Gastrocnemius medialis (tissue), 4 donors: ENCODE measurements around the gene APLP2. TPM values are rescaled to one million over a fixed set of nuclear protein-coding genes. Genes with fewer than 3 reads are reported as not detected.

Source experiments
- ATAC-seq, 2 donors: fragments of 150-250 bp; one replicate each; pipeline ENCODE4 v1.9.1; 2016
- DNase-seq, 2 donors: peaks; one replicate each; pipeline ENCODE4 v3.0.0-alpha.2; 2019
- H3K27ac ChIP-seq, 4 donors: fragments of 200-600 bp; sonication (generic); 1 replicate in 1 of 4; 2 replicates in 3 of 4; pipeline ENCODE4 v1.5.1; 2016 to 2018; ENCODE audit warnings: mild to moderate bottlenecking in 2 of 4, moderate library complexity in 1 of 4
- H3K27me3 ChIP-seq, 3 donors: fragments of 200-600 bp; sonication (generic) in 2 of 3; 1 replicate in 1 of 3; 2 replicates in 2 of 3; pipeline versions ENCODE4 v1.5.1 to v1.6.0; 2016 to 2019; ENCODE audit warnings: mild to moderate bottlenecking in 1 of 3, moderate library complexity in 1 of 3
- H3K36me3 ChIP-seq, 2 donors: fragments of 200-600 bp; sonication (generic) in 1 of 2; one replicate each; pipeline ENCODE4 v1.5.1; 2017 to 2018
- H3K4me1 ChIP-seq, 2 donors: fragments of 200-600 bp; sonication (generic) in 1 of 2; one replicate each; pipeline ENCODE4 v1.5.1; 2016 to 2017; ENCODE audit warnings: mild to moderate bottlenecking in 2 of 2
- H3K4me3 ChIP-seq, 4 donors: fragments of 200-600 bp; sonication (generic) in 3 of 4; 1 replicate in 1 of 4; 2 replicates in 3 of 4; pipeline ENCODE4 v1.5.1; 2016 to 2019; ENCODE audit warnings: mild to moderate bottlenecking in 2 of 4
- H3K9me3 ChIP-seq, 3 donors: fragments of 200-600 bp; sonication (generic) in 2 of 3; 1 replicate in 1 of 3; 2 replicates in 2 of 3; pipeline ENCODE4 v1.5.1; 2016 to 2019
- POLR2A ChIP-seq, 2 donors: fragments of 450-650 bp; IDR thresholded peaks; one replicate each; pipeline ENCODE4 v1.6.1; 2017; ENCODE audit warnings: antibody characterized with exemption in 2 of 2, mild to moderate bottlenecking in 2 of 2, moderate library complexity in 2 of 2
- in situ Hi-C, 4 donors: fragments of 200-750 bp; cut with MboI; loops; one replicate each; pipeline versions ENCODE4 v1.15.0 to v1.8.0; 2017; ENCODE audit warnings: low sequenced_read_pairs in 4 of 4
- intact Hi-C: fragments of 100-400 bp; cut with DNase I; formaldehyde crosslinking; loops from one replicate; pipeline ENCODE4 v1.15.1; 2023; ENCODE audit warnings: low total_unique reads
- total RNA-seq, 4 donors: library from RNA; depleted of rRNA; stranded (reverse); fragments of >200 nt; gene quantifications; one replicate each; pipeline versions ENCODE4 v1.1.0 to v1.2.3, GENCODE V29; 2016
- TF ChIP-seq, protein P1 (sequence below), 5 experiments: fragments of 450-650 bp in 3 of 5; fragments of 200-600 bp in 2 of 5; sonication (generic) in 2 of 5; IDR thresholded peaks in 4 of 5; conservative IDR thresholded peaks in 1 of 5; 1 replicate in 4 of 5; 2 replicates in 1 of 5; pipeline ENCODE4 v1.5.1; 2016 to 2019; ENCODE audit warnings: antibody characterized with exemption in 5 of 5, mild to moderate bottlenecking in 3 of 5, moderate library complexity in 3 of 5

APLP2 gene
- total RNA-seq, 4 donors from 2014 or later = 80.4 to 110 (median 82.1) TPM

GRCh38 chr11:130157101-130157500 lies 87.4 kb downstream of the APLP2 start:
- in situ Hi-C loops = no loop called here
- Histone ChIP-seq H3K27ac (no peak overlapping the region), H3K4me3 (no peak overlapping the region), H3K36me3 (no peaks in the 10 kb centered on the region), H3K4me1 (peaks cover 0 to 3% of the 10 kb centered on the region in 2 donors), H3K9me3 (no peaks in the 10 kb centered on the region), H3K27me3 (peaks cover 26 to 32% (median 32%) of the 10 kb centered on the region in 3 donors)
- no peak for DNase-seq
- intact Hi-C loops = no loop called here
- ATAC-seq = no peak
- TF ChIP-seq POLR2A (IDR thresholded peaks at IDR 0.05) = no peak
- TF ChIP-seq, protein P1, sequence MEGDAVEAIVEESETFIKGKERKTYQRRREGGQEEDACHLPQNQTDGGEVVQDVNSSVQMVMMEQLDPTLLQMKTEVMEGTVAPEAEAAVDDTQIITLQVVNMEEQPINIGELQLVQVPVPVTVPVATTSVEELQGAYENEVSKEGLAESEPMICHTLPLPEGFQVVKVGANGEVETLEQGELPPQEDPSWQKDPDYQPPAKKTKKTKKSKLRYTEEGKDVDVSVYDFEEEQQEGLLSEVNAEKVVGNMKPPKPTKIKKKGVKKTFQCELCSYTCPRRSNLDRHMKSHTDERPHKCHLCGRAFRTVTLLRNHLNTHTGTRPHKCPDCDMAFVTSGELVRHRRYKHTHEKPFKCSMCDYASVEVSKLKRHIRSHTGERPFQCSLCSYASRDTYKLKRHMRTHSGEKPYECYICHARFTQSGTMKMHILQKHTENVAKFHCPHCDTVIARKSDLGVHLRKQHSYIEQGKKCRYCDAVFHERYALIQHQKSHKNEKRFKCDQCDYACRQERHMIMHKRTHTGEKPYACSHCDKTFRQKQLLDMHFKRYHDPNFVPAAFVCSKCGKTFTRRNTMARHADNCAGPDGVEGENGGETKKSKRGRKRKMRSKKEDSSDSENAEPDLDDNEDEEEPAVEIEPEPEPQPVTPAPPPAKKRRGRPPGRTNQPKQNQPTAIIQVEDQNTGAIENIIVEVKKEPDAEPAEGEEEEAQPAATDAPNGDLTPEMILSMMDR (IDR thresholded peaks at IDR 0.05 in 4 of 5, conservative IDR thresholded peaks at IDR 0.05 in 1 of 5) = no peak

- in situ Hi-C loops (no loop called here), intact Hi-C loops (no loop called here)
- Histone ChIP-seq H3K36me3 (no peaks in the 10 kb centered on the region), H3K27ac (no peak overlapping the region), H3K9me3 (no peaks in the 10 kb centered on the region), H3K4me3 (no peak overlapping the region), H3K27me3 (peaks cover 26 to 34% (median 32%) of the 10 kb centered on the region in 3 donors), H3K4me1 (peaks cover 0 to 3% of the 10 kb centered on the region in 2 donors)
- ATAC-seq (no peak), DNase-seq (no peak)
- no peak for TF ChIP-seq POLR2A (IDR thresholded peaks at IDR 0.05)
- TF ChIP-seq, protein P1 (IDR thresholded peaks at IDR 0.05 in 4 of 5, conservative IDR thresholded peaks at IDR 0.05 in 1 of 5) = no peak
Observed at GRCh38 chr11:130157840-130158239, 88.1 kb downstream of the APLP2 start.

GRCh38 chr11:130159139-130159538 lies 89.4 kb downstream of the APLP2 start:
- intact Hi-C loops = no loop called here
- Histone ChIP-seq H3K36me3 (no peaks in the 10 kb centered on the region), H3K27ac (no peak overlapping the region), H3K27me3 (peaks cover 26 to 34% (median 33%) of the 10 kb centered on the region in 3 donors), H3K4me1 (peaks cover 0 to 3% of the 10 kb centered on the region in 2 donors), H3K9me3 (no peaks in the 10 kb centered on the region), H3K4me3 (no peak overlapping the region)
- in situ Hi-C loops = no loop called here
- no peak for TF ChIP-seq POLR2A (IDR thresholded peaks at IDR 0.05)
- DNase-seq (no peak), ATAC-seq (no peak)

DNA sequence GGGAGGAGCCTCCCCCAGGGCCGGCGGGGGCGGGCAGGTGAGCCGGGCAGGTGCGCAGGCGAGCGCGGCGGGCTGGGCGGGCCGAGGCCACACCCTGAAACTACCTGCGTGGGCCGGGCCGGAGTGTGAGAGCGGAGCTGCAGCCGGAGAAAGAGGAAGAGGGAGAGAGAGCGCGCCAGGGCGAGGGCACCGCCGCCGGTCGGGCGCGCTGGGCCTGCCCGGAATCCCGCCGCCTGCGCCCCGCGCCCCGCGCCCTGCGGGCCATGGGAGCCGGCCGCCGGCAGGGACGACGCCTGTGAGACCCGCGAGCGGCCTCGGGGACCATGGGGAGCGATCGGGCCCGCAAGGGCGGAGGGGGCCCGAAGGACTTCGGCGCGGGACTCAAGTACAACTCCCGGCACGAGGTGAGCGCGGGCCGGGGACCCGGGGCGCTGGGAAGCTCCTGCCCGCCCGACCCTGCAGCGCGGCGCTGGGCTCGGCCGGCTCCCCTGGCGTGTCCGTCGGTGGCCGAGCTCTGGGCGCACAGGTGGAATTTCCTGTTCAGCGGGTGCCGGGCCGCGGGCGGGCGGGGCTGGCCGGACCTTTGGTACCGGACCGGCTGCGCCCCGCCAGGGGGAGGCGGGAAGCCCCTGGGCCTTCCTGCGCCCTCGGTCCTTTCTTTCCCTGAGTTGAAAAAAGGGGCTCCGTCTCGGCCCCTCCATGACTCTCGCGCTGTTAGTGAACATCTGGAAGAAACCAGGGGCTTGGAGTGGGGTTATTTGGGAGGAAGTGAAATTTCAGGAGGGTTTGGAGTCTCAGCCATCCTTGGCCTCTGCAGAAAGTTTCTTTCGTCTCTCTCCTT lies 90.2 kb downstream of the APLP2 start, which contains the start of gene ST14:
Gene ST14 (plus strand): TSS at position 126 of the 841 bp plus-strand sequence. CDS start 198 bp downstream, at position 324.
- ATAC-seq (no peak), DNase-seq (no peak)
- TF ChIP-seq POLR2A (IDR thresholded peaks at IDR 0.05) = no peak
- TF ChIP-seq, protein P1 (IDR thresholded peaks at IDR 0.05 in 4 of 5, conservative IDR thresholded peaks at IDR 0.05 in 1 of 5) = no peak
- Histone ChIP-seq H3K27ac (no peak within 1 kb of the TSS), H3K9me3 (no peaks in the 10 kb centered on the region), H3K36me3 (no peaks in the 10 kb centered on the region), H3K4me3 (peak within 1 kb of the TSS in 3 of 4 donors; percentile 16 to 40 (median 25)), H3K4me1 (peaks cover 0 to 3% of the 10 kb centered on the region in 2 donors), H3K27me3 (peaks cover 26 to 37% (median 34%) of the 10 kb centered on the region in 3 donors)
- in situ Hi-C loops (no loop called here), intact Hi-C loops (no loop called here)

DNA sequence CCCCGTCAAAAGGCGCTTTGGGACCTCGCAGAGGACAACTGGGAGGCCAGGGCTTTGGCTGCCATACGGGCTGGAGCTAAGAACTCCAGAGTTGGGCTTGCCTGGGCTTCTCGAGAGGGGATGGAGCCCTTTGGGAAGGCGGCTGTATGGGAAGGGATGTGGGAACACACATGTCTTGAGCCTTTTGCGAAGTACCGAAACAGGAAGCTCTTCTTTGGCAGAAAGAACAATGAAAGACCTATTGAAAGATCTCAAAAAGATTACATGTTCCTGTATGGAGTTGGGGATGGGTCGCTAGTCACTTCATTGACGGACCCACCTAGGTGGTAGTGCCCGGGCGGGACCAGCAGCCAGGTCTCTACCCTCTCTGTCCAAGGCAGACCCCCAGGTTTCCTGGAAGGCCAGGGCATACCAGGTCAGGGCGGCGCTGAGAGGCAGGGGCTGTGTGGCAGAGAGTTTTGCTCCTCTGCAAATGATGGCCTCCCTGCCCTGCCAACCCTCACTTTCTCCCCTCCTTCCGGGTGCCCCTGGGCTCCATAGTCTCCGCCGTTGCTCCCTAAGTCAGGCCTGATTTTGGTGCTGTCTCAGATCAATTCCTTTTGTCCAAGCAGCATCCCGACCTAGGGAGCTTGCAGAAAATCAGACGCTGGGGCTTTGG lies 90.9 kb downstream of the APLP2 start:
- DNase-seq (no peak), ATAC-seq (no peak)
- TF ChIP-seq, protein P1 (IDR thresholded peaks at IDR 0.05 in 4 of 5, conservative IDR thresholded peaks at IDR 0.05 in 1 of 5) = no peak
- TF ChIP-seq POLR2A (IDR thresholded peaks at IDR 0.05) = no peak
- Histone ChIP-seq H3K27me3 (peaks cover 31 to 43% (median 34%) of the 10 kb centered on the region in 3 donors), H3K9me3 (no peaks in the 10 kb centered on the region), H3K36me3 (no peaks in the 10 kb centered on the region), H3K27ac (no peak overlapping the region), H3K4me1 (peaks cover 0 to 3% of the 10 kb centered on the region in 2 donors), H3K4me3 (peak overlapping the region in 1 of 4 donors; percentile 25)
- intact Hi-C loops = no loop called here
- in situ Hi-C loops = no loop called here
